Ovary (tissue), 3 donors: ENCODE data around the gene PDE1A.

Experiments used
- EP300 ChIP-seq: sonication (generic); formaldehyde crosslinking; IDR thresholded peaks from one replicate; pipeline ENCODE4 v1.6.1; 2017; ENCODE audit warnings: antibody characterized with exemption
- POLR2A ChIP-seq: fragments of 450-650 bp; IDR thresholded peaks from one replicate; pipeline ENCODE4 v1.6.1; 2017; ENCODE audit warnings: antibody characterized with exemption, mild to moderate bottlenecking, moderate library complexity
- TF ChIP-seq, protein P1 (sequence below), 3 donors: fragments of 450-650 bp in 2 of 3; fragments of 200-600 bp in 1 of 3; IDR thresholded peaks; one replicate each; pipeline versions ENCODE4 v1.5.1 to v1.8.0; 2016 to 2022; ENCODE audit warnings: antibody characterized with exemption in 3 of 3, mild to moderate bottlenecking in 1 of 3
- donor health status: DM: no; HTN: no; CAD: no.

GRCh38 chr2:182179176-182179575 is 247.7 kb downstream of the PDE1A start:
- TF ChIP-seq, protein P1, sequence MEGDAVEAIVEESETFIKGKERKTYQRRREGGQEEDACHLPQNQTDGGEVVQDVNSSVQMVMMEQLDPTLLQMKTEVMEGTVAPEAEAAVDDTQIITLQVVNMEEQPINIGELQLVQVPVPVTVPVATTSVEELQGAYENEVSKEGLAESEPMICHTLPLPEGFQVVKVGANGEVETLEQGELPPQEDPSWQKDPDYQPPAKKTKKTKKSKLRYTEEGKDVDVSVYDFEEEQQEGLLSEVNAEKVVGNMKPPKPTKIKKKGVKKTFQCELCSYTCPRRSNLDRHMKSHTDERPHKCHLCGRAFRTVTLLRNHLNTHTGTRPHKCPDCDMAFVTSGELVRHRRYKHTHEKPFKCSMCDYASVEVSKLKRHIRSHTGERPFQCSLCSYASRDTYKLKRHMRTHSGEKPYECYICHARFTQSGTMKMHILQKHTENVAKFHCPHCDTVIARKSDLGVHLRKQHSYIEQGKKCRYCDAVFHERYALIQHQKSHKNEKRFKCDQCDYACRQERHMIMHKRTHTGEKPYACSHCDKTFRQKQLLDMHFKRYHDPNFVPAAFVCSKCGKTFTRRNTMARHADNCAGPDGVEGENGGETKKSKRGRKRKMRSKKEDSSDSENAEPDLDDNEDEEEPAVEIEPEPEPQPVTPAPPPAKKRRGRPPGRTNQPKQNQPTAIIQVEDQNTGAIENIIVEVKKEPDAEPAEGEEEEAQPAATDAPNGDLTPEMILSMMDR (IDR thresholded peaks at IDR 0.05): no peak
- TF ChIP-seq POLR2A (no peak), EP300 (no peak)
